Measurements from ENCODE around the gene TUBB. TPM values are rescaled to one million over a fixed set of nuclear protein-coding genes. Genes with fewer than 3 reads are reported as not detected.

TUBB gene
- total RNA-seq (100 to 1,000 TPM; 144 to 437 (median 189) TPM), polyA plus RNA-seq (100 to 1,000 TPM; 156 to 440 TPM)
- long read RNA-seq, donor 1, transcript TUBB-205 (4 exons, 2,670 nt) = major isoform, 263 of 318 reads
- long read RNA-seq, donor 1, partial matches to known transcripts = 5 of 318 reads
- long read RNA-seq, donor 1, other reads (novel, unspliced or antisense) = 50 of 318 reads
- long read RNA-seq, donor 2, transcript TUBB-205 (4 exons, 2,670 nt) = major isoform, 330 of 410 reads
- long read RNA-seq, donor 2, partial matches to known transcripts = 77 of 410 reads
- long read RNA-seq, donor 2, other reads (novel, unspliced or antisense) = 3 of 410 reads
- long read RNA-seq, donor 3, transcript TUBB-205 (4 exons, 2,670 nt) = major isoform, 3,058 of 3,190 reads
- long read RNA-seq, donor 3, partial matches to known transcripts = 114 of 3,190 reads
- long read RNA-seq, donor 3, other reads (novel, unspliced or antisense) = 18 of 3,190 reads

DNA sequence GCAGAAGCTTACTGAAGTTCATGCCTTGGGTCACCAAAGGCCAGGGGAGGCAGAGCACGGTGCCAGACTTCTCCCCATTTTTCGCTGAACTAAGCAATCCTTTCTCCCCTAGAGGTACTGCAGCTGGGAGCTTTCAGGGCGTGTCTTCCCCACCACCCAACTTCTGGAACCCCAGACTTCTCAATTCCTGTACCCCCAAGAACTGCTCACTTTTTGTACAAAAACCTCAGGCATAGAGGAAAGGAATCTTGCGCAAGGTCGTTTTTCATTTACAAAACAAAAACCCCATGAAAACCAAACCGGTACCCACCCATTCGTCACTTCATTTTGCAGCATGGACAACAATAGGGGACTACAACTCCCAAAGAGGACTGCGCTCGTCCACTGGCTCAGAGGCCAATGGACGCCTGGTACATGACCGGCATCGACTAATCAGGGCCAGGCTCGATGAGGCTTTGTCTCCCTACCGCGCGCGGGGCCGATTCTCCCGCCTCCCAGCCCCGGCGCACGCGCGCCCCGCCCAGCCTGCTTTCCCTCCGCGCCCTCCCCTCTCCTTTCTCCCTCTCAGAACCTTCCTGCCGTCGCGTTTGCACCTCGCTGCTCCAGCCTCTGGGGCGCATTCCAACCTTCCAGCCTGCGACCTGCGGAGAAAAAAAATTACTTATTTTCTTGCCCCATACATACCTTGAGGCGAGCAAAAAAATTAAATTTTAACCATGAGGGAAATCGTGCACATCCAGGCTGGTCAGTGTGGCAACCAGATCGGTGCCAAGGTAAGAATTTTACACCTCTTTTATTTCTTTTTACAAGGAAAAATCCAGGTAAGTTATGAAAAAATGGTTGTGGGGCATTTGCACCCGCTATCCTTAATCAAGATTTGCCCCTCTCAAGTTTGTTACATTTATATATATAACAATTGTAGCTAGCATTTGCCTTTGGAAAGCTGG lies at the start of gene TUBB:
Gene TUBB (plus strand): TSS at position 562 of the 947 bp plus-strand sequence. CDS start 155 bp downstream, at position 717.
- Histone ChIP-seq H3K9me3 (no peaks in the 10 kb centered on the region), H3K4me1 (peaks cover 7 to 67% (median 61%) of the 10 kb centered on the region in 9 donors), H3K4me3 (peak within 1 kb of the TSS; percentile 67 to 98 (median 88)), H3K27ac (peak within 1 kb of the TSS; percentile 70 to 99 (median 96)), H3K27me3 (no peaks in the 10 kb centered on the region), H3K36me3 (peaks cover 0 to 39% (median 28%) of the 10 kb centered on the region in 9 donors)
- DNase-seq = peak; percentile 96 to 98
- intact Hi-C loops (cut with DNase I) = loop anchor here in 8 of 10 donors (1.0 to 10.0 kb wide), 10 partner anchors 33 to 235 kb away; partner anchors contain the start of genes MRPS18B (in 5 of the 8), PPP1R10 (in 5 of the 8), PPP1R18 (in 5 of the 8) and GNL1 (in 3 of the 8)
- TF ChIP-seq, protein P1, sequence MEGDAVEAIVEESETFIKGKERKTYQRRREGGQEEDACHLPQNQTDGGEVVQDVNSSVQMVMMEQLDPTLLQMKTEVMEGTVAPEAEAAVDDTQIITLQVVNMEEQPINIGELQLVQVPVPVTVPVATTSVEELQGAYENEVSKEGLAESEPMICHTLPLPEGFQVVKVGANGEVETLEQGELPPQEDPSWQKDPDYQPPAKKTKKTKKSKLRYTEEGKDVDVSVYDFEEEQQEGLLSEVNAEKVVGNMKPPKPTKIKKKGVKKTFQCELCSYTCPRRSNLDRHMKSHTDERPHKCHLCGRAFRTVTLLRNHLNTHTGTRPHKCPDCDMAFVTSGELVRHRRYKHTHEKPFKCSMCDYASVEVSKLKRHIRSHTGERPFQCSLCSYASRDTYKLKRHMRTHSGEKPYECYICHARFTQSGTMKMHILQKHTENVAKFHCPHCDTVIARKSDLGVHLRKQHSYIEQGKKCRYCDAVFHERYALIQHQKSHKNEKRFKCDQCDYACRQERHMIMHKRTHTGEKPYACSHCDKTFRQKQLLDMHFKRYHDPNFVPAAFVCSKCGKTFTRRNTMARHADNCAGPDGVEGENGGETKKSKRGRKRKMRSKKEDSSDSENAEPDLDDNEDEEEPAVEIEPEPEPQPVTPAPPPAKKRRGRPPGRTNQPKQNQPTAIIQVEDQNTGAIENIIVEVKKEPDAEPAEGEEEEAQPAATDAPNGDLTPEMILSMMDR (IDR thresholded peaks at IDR 0.05) = peak in 1 of 9 donors; percentile 5
- 0 to 1% methylated on average over 37 to 38 of the region's 38 CpGs for WGBS, 2 donors
- ATAC-seq = peak; percentile 75 to 85 (median 82)

DNA sequence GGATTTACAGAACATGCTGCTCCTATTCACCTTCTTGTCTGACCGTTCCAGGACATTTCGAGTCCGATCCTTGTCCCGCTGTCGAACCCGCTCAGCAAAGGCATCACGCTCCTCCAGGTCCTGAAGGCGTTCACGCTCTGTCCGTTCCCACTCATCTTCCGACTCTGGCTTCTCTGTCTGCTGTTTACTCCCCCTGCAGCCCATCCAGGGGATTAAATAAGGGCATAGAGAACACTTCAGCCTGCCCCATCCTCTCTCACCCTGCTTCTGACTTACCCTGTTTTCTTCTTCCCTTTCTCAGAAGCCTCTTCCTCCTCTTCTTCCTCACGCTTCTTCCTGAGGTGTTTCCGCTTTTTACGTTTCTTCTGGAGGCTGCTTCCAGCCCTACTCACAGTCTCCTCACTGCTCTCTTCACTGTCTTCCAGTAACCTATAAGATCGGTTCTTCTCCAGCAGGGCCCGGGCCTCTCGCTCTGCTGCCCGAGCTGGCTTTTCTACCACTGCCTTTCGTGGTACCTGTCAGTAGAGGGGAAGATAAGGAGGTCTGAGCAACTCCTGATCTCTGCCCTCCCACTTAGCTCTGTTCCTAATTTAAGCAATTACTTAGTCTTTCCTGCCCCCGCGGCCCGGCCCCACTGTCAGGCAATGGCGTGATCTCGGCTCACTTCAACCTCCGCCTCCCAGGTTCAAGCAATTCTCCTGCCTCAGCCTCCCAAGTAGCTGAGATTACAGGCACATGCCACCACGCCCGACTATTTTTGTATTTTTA lies 49.2 kb upstream of the TUBB start:
- peak overlapping the region in 1 of 10 donors; percentile 70 for H3K4me3 ChIP-seq
- WGBS, 2 donors = 79% methylated on average over 27 of the region's 27 CpGs
- no peaks in the 10 kb centered on the region for H3K27me3 ChIP-seq
- DNase-seq (no peak), ATAC-seq (no peak)
- intact Hi-C loops (cut with DNase I) = loop anchor here in 6 of 10 donors (5.0 to 10.0 kb wide), 5 partner anchors 44 to 206 kb away; partner anchors contain the start of genes HLA-E (in 4 of the 6) and ATAT1 (in 2 of the 6)
- H3K36me3 ChIP-seq = peaks cover 0 to 58% (median 22%) of the 10 kb centered on the region in 9 donors
- TF ChIP-seq, protein P1 (IDR thresholded peaks at IDR 0.05) = no peak
- H3K27ac ChIP-seq = no peak overlapping the region
- H3K4me1 ChIP-seq = peaks cover 0 to 26% (median 18%) of the 10 kb centered on the region in 9 donors
- H3K9me3 ChIP-seq = no peaks in the 10 kb centered on the region

DNA sequence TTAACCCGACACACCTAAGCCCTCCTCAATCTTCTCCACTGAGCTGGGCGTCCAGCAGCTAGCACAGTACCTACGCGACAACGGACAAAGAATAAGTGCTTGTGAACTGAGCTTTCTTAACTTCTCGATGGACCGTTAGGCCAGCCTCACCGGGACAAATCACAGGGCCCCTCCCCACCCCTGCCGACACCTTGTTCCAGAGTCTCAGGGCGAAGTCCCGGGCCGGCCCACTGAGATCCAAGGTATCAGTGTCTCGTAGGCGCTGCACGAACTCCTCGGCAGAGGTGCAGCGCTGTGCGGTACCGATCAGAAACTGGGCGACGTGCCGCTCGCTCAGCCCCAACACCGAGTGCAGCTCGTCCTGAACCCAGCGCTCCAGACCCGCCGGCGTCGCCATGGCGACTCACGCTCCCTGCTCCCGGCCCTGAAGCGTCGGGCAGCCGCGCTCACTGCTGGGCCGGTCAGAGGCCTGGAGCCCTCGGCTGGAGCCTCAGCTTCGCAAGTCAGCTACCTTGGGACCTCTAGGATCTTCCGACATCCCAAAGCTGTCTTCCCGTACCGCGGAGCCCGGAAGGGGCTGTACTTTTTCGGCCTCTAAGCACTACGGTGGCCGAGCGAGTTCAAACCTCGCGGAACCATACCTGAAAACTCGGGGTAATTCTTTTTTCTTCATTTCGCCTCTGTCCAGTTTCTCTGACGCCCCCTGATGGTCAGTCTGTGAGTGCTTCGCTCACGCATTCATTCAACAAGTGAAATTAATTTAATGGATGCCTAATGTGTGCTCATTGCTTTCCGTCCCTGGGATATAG lies 47.5 kb upstream of the TUBB start, which contains the start of gene DHX16:
Gene DHX16 (minus strand): TSS at position 562 of the 809 bp plus-strand sequence. CDS start 165 bp downstream, at position 397.
- 0% methylated on average over 57 of the region's 57 CpGs for WGBS, 2 donors
- Histone ChIP-seq H3K36me3 (peaks cover 0 to 58% (median 32%) of the 10 kb centered on the region in 9 donors), H3K27ac (peak within 1 kb of the TSS in 9 of 10 donors; percentile 57 to 91 (median 79)), H3K27me3 (no peaks in the 10 kb centered on the region), H3K4me1 (peaks cover 0 to 30% (median 18%) of the 10 kb centered on the region in 9 donors), H3K9me3 (no peaks in the 10 kb centered on the region), H3K4me3 (peak within 1 kb of the TSS; percentile 70 to 99 (median 89))
- DNase-seq = peak; percentile 94 to 98
- ATAC-seq = peak; percentile 86 to 95 (median 91)
- intact Hi-C loops (cut with DNase I) = loop anchor here in 6 of 10 donors (2.0 to 10.0 kb wide), 6 partner anchors 45 to 205 kb away; partner anchors contain the start of genes HLA-E (in 4 of the 6) and ATAT1 (in 2 of the 6)
- TF ChIP-seq, protein P1 (IDR thresholded peaks at IDR 0.05) = peak; percentile 79 to 93 (median 87)

Measured in heart right ventricle (tissue), 16 donors.